Sigmoid colon (tissue), 7 donors: Measurements from ENCODE around the gene ERG. TPM values are rescaled to one million over a fixed set of nuclear protein-coding genes. Genes with fewer than 3 reads are reported as not detected.

Experiments
- DNase-seq: peaks from one replicate; pipeline ENCODE4 v3.0.0-alpha.2; 2019
- H3K27ac ChIP-seq, 4 donors: fragments of 200-600 bp; sonication (generic); one replicate each; pipeline ENCODE4 v1.5.1; 2016 to 2019; ENCODE audit warnings: mild to moderate bottlenecking in 1 of 4
- H3K27me3 ChIP-seq, 3 donors: fragments of 200-600 bp; sonication (generic); one replicate each; pipeline ENCODE4 v1.5.1; 2019; ENCODE audit warnings: mild to moderate bottlenecking in 1 of 3
- H3K36me3 ChIP-seq, 4 donors: fragments of 200-600 bp; sonication (generic); one replicate each; pipeline ENCODE4 v1.5.1; 2016 to 2019
- H3K4me1 ChIP-seq, 4 donors: fragments of 200-600 bp; sonication (generic); one replicate each; pipeline ENCODE4 v1.5.1; 2017 to 2019
- H3K4me3 ChIP-seq, 4 donors: fragments of 200-600 bp; sonication (generic); one replicate each; pipeline ENCODE4 v1.5.1; 2017 to 2019; ENCODE audit warnings: mild to moderate bottlenecking in 2 of 4, moderate library complexity in 1 of 4
- H3K9me3 ChIP-seq, 4 donors: fragments of 200-600 bp in 3 of 4; sonication (generic) in 3 of 4; one replicate each; pipeline versions ENCODE4 v1.5.1 to v1.6.1; 2013 to 2019
- CTCF ChIP-seq, 4 experiments: fragments of 450-650 bp in 3 of 4; fragments of 200-600 bp in 1 of 4; IDR thresholded peaks; one replicate each; pipeline ENCODE4 v1.5.1; 2016 to 2019; ENCODE audit warnings: antibody characterized with exemption in 4 of 4, mild to moderate bottlenecking in 3 of 4, moderate library complexity in 2 of 4
- EP300 ChIP-seq, 4 donors: sonication (generic); formaldehyde crosslinking; IDR thresholded peaks; one replicate each; pipeline ENCODE4 v1.6.1; 2017; ENCODE audit warnings: antibody characterized with exemption in 4 of 4
- POLR2A ChIP-seq, 2 donors: fragments of 450-650 bp; IDR thresholded peaks; one replicate each; pipeline ENCODE4 v1.6.1; 2016; ENCODE audit warnings: antibody characterized with exemption in 2 of 2, mild to moderate bottlenecking in 2 of 2, moderate library complexity in 2 of 2
- POLR2AphosphoS5 ChIP-seq, 4 donors: sonication (generic); formaldehyde crosslinking; IDR thresholded peaks; one replicate each; pipeline ENCODE4 v1.6.1; 2017; ENCODE audit warnings: antibody characterized with exemption in 4 of 4
- WGBS, 2 donors: extraction: QIAGEN DNeasy Blood & Tissue Kit; methylation state at CpG; one replicate each; pipeline ENCODE4 v1.1.7; 2013; 5-methylcytosine and 5-hydroxymethylcytosine counted together
- intact Hi-C: fragments of 100-400 bp; cut with DNase I; formaldehyde crosslinking; loops from one replicate; pipeline ENCODE4 v1.15.1; 2023
- polyA plus RNA-seq, 3 donors: library from polyadenylated mRNA; stranded (reverse); fragments of 200-250 nt; gene quantifications; one replicate each; pipeline ENCODE4 v1.2.3, GENCODE V29; 2013
- total RNA-seq, 4 donors: library from RNA; depleted of rRNA; stranded (reverse); fragments of >200 nt; gene quantifications; one replicate each; pipeline ENCODE4 v1.1.0, GENCODE V29; 2016
- donor health status: healthy with polysubstance abuse.
- donor health status: Bipolar disorder and iron deficiency.
- donor health status: healthy.

The ERG gene
- total and polyA plus RNA-seq, 7 donors = 1.8 to 6.4 (median 4.1) TPM

DNA sequence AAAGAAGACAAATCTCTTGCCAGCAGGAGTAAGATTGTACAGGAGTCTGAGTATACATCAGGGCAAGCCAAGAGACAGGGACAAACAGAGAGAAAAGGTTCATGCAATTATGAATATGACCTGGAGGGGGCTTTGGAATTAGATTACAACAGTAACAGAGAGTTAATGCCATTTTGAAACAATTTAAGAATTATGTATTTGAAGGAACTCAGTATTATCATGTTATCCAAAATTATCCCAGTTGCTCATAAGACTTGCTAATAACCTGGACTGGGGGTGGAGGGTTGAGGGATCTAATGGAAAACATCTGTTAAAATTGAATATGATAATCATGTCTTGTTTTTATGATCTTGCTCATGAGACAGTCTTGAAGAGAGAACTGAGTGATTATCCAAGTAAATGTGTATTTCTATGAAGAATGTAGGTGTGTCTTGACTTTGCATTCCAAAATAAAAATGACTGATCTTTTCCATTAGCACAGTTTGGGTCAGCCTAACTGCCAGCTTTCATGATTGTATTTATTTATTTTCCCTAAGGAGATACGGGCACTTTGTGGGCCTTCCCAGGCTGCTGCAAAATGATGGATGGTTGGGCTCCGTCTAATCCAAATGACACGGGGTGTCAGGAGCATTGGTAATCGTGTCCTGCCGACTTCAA, 117.7 kb downstream of the ERG start:
- DNase-seq = no peak
- no peaks in the 10 kb centered on the region for H3K27me3 ChIP-seq
- no peak overlapping the region for H3K4me3 ChIP-seq
- no peak overlapping the region for H3K27ac ChIP-seq
- WGBS, 2 donors = 79 to 84% methylated on average over 5 of the region's 5 CpGs
- H3K36me3 ChIP-seq = no peaks in the 10 kb centered on the region
- no peaks in the 10 kb centered on the region for H3K9me3 ChIP-seq
- H3K4me1 ChIP-seq = peaks cover 0 to 5% (median 0%) of the 10 kb centered on the region in 4 donors
- TF ChIP-seq EP300 (IDR thresholded peaks at IDR 0.05) (no peak), CTCF (IDR thresholded peaks at IDR 0.05) (no peak), POLR2A (IDR thresholded peaks at IDR 0.05) (no peak), POLR2AphosphoS5 (IDR thresholded peaks at IDR 0.05) (no peak)
- intact Hi-C loops = no loop called here

- intact Hi-C loops = no loop called here
- no peaks in the 10 kb centered on the region for H3K27me3 ChIP-seq
- peaks cover 0 to 3% (median 0%) of the 10 kb centered on the region in 4 donors for H3K4me1 ChIP-seq
- WGBS, 2 donors = 52 to 71% methylated on average over 3 of the region's 3 CpGs
- TF ChIP-seq POLR2A (IDR thresholded peaks at IDR 0.05) (no peak), POLR2AphosphoS5 (IDR thresholded peaks at IDR 0.05) (no peak), EP300 (IDR thresholded peaks at IDR 0.05) (no peak), CTCF (IDR thresholded peaks at IDR 0.05) (no peak)
- H3K9me3 ChIP-seq = no peaks in the 10 kb centered on the region
- H3K36me3 ChIP-seq = no peaks in the 10 kb centered on the region
- no peak overlapping the region for H3K27ac ChIP-seq
- no peak for DNase-seq
- no peak overlapping the region for H3K4me3 ChIP-seq
Measured at GRCh38 chr21:38379147-38379546, 119.1 kb downstream of the ERG start.

DNA sequence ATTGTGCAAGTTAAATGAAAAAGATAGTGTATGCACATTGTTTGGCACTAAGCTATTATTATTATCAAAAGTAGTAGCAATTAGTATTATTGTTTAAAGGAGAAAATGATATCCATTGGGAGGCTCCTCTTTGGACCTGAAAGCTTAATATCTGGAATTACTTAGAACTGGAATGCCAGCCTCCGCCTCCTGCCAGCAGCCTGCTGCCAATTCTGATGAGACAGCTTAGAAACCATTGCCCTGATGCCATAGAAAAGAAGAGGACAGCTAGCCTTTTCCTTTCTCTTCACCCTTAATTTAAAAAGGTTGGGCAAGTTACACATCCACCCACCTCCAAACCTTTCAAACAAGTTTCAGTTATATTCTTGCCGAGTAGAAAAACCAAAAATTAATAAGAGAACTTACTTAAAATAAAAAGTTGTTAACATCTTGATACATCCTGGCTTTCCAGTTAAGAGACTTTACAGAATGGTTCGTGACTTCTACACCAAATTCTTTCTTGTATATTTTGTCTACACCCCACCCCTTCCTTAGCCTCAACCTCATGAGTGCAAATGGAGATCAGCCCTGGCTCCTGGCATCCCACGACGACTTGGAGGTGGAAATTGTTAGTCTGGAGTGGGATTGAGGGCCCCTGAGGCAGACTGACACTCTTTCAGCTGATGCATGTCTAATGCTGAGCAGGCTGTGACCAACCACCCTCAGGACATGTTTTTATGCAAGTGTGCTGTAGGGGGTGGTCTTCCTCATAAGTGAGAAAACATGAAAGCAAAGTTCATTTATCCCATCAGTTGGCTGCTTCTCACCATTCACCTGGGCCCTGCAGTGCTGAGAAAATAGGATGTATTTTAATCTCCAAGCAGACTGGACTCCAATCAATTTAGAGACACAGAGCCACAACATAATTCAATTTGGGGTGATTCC, 120.8 kb downstream of the ERG start:
- H3K36me3 ChIP-seq = no peaks in the 10 kb centered on the region
- H3K27ac ChIP-seq = no peak overlapping the region
- no peak overlapping the region for H3K4me3 ChIP-seq
- 78 to 89% methylated on average over 5 of the region's 5 CpGs for WGBS, 2 donors
- intact Hi-C loops = no loop called here
- no peaks in the 10 kb centered on the region for H3K9me3 ChIP-seq
- H3K27me3 ChIP-seq = no peaks in the 10 kb centered on the region
- TF ChIP-seq POLR2A (IDR thresholded peaks at IDR 0.05) = no peak
- no peak for TF ChIP-seq EP300 (IDR thresholded peaks at IDR 0.05)
- no peak for TF ChIP-seq CTCF (IDR thresholded peaks at IDR 0.05)
- TF ChIP-seq POLR2AphosphoS5 (IDR thresholded peaks at IDR 0.05) = no peak
- H3K4me1 ChIP-seq = no peaks in the 10 kb centered on the region
- no peak for DNase-seq

- Histone ChIP-seq H3K4me1 (no peaks in the 10 kb centered on the region), H3K4me3 (no peak overlapping the region), H3K36me3 (no peaks in the 10 kb centered on the region), H3K27ac (no peak overlapping the region), H3K9me3 (peaks cover 0 to 2% (median 0%) of the 10 kb centered on the region in 4 donors), H3K27me3 (no peaks in the 10 kb centered on the region)
- intact Hi-C loops = no loop called here
- no peak for TF ChIP-seq CTCF (IDR thresholded peaks at IDR 0.05)
- TF ChIP-seq EP300 (IDR thresholded peaks at IDR 0.05) = no peak
- TF ChIP-seq POLR2A (IDR thresholded peaks at IDR 0.05) = no peak
- no peak for DNase-seq
- WGBS, 2 donors = 55 to 82% methylated on average over 12 of the region's 12 CpGs
Measured at GRCh38 chr21:38376693-38377092, 121.6 kb downstream of the ERG start.
